Endothelial cell (in vitro differentiated cells): ENCODE data around the gene WWP2. TPM values are rescaled to one million over a fixed set of nuclear protein-coding genes. Genes with fewer than 3 reads are reported as not detected.
"Not testable (repeated sequence)": the region's sequence is repeated elsewhere in the genome, so short reads cannot be mapped to it uniquely, and the experiment has no call there.

Source experiments
- DNase-seq: peaks from one replicate; pipeline ENCODE4 v3.0.0; 2021; ENCODE audit warnings: low spot score
- H3K27ac Mint-ChIP-seq: one replicate; pipeline ENCODE4 v1.8.0; 2021; ENCODE audit warnings: mixed read lengths, inconsistent platforms; ENCODE audit not compliant: unreplicated experiment
- H3K27me3 Mint-ChIP-seq: one replicate; pipeline ENCODE4 v1.8.0; 2021; ENCODE audit warnings: mild to moderate bottlenecking, moderate library complexity, mixed read lengths, inconsistent platforms; ENCODE audit not compliant: unreplicated experiment
- H3K36me3 Mint-ChIP-seq: one replicate; pipeline ENCODE4 v1.8.0; 2021; ENCODE audit warnings: mild to moderate bottlenecking, low read depth, mixed read lengths, inconsistent platforms; ENCODE audit not compliant: unreplicated experiment
- H3K4me1 Mint-ChIP-seq: one replicate; pipeline ENCODE4 v1.8.0; 2021; ENCODE audit warnings: mild to moderate bottlenecking, mixed read lengths, inconsistent platforms; ENCODE audit not compliant: unreplicated experiment
- H3K4me3 Mint-ChIP-seq: one replicate; pipeline ENCODE4 v1.8.0; 2021; ENCODE audit warnings: mild to moderate bottlenecking, mixed read lengths, inconsistent platforms; ENCODE audit not compliant: unreplicated experiment
- H3K9me3 Mint-ChIP-seq: one replicate; pipeline ENCODE4 v1.8.0; 2021; ENCODE audit warnings: mixed read lengths, inconsistent platforms; ENCODE audit not compliant: unreplicated experiment
- total RNA-seq: library from RNA; stranded (reverse); fragmentation: NEBNext Ultra II Directional; extraction: Animal tissue kit (Norgen Biotek cat#: 25700); gene quantifications from one replicate; pipeline ENCODE4 v1.2.1, GENCODE V29; 2021; ENCODE audit not compliant: unreplicated experiment
- TF ChIP-seq, protein P1 (sequence below): fragments of 200-600 bp; sonication (generic); IDR thresholded peaks from one replicate; pipeline ENCODE4 v1.5.0; 2021; ENCODE audit warnings: antibody characterized with exemption; ENCODE audit not compliant: unreplicated experiment

WWP2 gene
- total RNA-seq, 1 donor from 2014 or later: 35.3 TPM

GRCh38 chr16:69942627-69943170, 180.6 kb downstream of the WWP2 start:
- Mint-ChIP-seq H3K4me3 (no peak overlapping the region), H3K4me1 (no peaks in the 10 kb centered on the region)

GRCh38 chr16:69943241-69944036, 181.3 kb downstream of the WWP2 start:
- not testable (repeated sequence) for H3K27me3 Mint-ChIP-seq, DNase-seq, H3K9me3 Mint-ChIP-seq, H3K4me3 Mint-ChIP-seq, H3K27ac Mint-ChIP-seq, H3K4me1 Mint-ChIP-seq, H3K36me3 Mint-ChIP-seq

More at GRCh38 chr16:69942627-69943170, 180.6 kb downstream of the WWP2 start:
- DNase-seq: no peak
- peaks cover 6% of the 10 kb centered on the region for H3K36me3 Mint-ChIP-seq
- no peaks in the 10 kb centered on the region for H3K9me3 Mint-ChIP-seq
- peaks cover 3% of the 10 kb centered on the region for H3K27me3 Mint-ChIP-seq
- TF ChIP-seq, protein P1, sequence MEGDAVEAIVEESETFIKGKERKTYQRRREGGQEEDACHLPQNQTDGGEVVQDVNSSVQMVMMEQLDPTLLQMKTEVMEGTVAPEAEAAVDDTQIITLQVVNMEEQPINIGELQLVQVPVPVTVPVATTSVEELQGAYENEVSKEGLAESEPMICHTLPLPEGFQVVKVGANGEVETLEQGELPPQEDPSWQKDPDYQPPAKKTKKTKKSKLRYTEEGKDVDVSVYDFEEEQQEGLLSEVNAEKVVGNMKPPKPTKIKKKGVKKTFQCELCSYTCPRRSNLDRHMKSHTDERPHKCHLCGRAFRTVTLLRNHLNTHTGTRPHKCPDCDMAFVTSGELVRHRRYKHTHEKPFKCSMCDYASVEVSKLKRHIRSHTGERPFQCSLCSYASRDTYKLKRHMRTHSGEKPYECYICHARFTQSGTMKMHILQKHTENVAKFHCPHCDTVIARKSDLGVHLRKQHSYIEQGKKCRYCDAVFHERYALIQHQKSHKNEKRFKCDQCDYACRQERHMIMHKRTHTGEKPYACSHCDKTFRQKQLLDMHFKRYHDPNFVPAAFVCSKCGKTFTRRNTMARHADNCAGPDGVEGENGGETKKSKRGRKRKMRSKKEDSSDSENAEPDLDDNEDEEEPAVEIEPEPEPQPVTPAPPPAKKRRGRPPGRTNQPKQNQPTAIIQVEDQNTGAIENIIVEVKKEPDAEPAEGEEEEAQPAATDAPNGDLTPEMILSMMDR: no peak
- no peak overlapping the region for H3K27ac Mint-ChIP-seq

- not testable (repeated sequence) for H3K4me1 Mint-ChIP-seq, H3K4me3 Mint-ChIP-seq, H3K36me3 Mint-ChIP-seq, DNase-seq, H3K9me3 Mint-ChIP-seq, H3K27me3 Mint-ChIP-seq, H3K27ac Mint-ChIP-seq
Observed at GRCh38 chr16:69950411-69950810, 188.3 kb downstream of the WWP2 start.

DNA sequence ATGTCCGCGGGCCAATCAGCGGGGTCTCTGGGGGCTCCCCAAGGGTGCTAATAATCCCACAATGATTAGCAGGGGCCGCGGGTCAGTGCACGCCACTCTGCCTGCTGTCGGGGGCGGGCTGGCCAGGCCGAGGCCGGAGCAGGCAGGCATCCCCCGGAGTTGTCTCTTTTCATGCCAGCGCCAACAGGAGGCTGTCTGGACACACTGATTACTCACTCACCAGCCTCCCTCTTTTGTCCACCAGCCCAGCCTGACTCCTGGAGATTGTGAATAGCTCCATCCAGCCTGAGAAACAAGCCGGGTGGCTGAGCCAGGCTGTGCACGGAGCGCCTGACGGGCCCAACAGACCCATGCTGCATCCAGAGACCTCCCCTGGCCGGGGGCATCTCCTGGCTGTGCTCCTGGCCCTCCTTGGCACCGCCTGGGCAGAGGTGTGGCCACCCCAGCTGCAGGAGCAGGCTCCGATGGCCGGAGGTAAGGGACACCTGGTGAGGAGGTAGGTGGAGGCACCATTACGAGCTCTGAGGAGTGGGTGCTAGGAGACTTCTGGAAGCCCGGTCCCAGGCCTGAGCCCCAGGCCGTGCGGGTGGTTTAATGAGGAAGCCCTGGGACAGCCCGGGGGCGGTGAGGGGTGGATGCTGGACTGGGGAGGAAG, 189.0 kb downstream of the WWP2 start, which contains the start of gene CLEC18A:
Gene CLEC18A (plus strand): TSS at position 318 of the 655 bp plus-strand sequence. CDS start 33 bp downstream, at position 351.
- not testable (repeated sequence) for H3K27ac Mint-ChIP-seq, H3K9me3 Mint-ChIP-seq, H3K27me3 Mint-ChIP-seq, H3K4me1 Mint-ChIP-seq, DNase-seq, H3K4me3 Mint-ChIP-seq, H3K36me3 Mint-ChIP-seq

DNA sequence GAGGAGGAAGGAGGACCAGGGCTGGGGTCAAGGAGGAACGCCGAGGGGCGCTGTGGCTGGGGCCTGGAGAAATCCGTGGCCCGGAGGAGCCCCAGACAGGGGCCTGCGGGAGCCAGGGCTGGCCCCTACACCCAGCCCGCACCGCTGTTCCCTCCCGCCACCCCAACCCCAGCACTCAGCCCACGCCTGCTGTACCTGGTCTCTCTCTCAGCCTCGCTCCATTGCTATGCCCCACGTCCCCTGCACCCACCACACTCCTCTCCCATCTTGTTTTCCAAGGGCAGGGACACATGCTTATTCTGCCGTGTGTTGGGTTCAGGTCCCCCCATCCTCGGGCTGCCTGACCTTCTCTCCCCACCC, 189.5 kb downstream of the WWP2 start:
- not testable (repeated sequence) for H3K36me3 Mint-ChIP-seq, H3K27ac Mint-ChIP-seq, H3K9me3 Mint-ChIP-seq, H3K4me3 Mint-ChIP-seq, H3K4me1 Mint-ChIP-seq, DNase-seq, H3K27me3 Mint-ChIP-seq

DNA sequence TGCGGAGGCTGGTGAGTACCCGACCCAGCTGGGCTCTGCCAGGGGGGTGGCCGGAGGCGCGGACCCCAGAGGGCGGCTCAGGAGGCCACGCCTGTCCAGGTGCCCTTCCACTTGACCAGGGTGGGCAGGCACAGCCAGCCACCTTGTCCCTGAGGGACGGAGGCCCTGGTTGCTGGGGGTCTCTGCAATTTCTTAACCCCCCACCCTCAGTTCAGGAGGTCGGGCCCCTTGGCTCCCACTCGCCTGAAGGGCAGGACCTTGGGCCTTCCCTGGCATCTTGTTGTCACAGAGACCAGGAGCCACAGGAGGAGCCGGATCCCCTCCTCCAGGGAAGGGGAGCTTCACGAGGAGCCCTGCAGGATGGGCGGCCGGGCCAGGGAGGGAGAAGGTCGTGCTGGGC, 190.0 kb downstream of the WWP2 start:
- not testable (repeated sequence) for DNase-seq, H3K9me3 Mint-ChIP-seq, H3K4me1 Mint-ChIP-seq, H3K27me3 Mint-ChIP-seq, H3K4me3 Mint-ChIP-seq, H3K36me3 Mint-ChIP-seq, H3K27ac Mint-ChIP-seq

GRCh38 chr16:69952572-69953355, 190.6 kb downstream of the WWP2 start:
- not testable (repeated sequence) for H3K27ac Mint-ChIP-seq, H3K9me3 Mint-ChIP-seq

GRCh38 chr16:69954241-69954640, 192.1 kb downstream of the WWP2 start:
- H3K9me3 Mint-ChIP-seq, H3K4me3 Mint-ChIP-seq, H3K4me1 Mint-ChIP-seq, H3K36me3 Mint-ChIP-seq, H3K27me3 Mint-ChIP-seq, H3K27ac Mint-ChIP-seq, DNase-seq: not testable (repeated sequence)

More at GRCh38 chr16:69952572-69953355, 190.6 kb downstream of the WWP2 start:
- H3K27me3 Mint-ChIP-seq, H3K4me1 Mint-ChIP-seq, DNase-seq, H3K36me3 Mint-ChIP-seq, H3K4me3 Mint-ChIP-seq: not testable (repeated sequence)

DNA sequence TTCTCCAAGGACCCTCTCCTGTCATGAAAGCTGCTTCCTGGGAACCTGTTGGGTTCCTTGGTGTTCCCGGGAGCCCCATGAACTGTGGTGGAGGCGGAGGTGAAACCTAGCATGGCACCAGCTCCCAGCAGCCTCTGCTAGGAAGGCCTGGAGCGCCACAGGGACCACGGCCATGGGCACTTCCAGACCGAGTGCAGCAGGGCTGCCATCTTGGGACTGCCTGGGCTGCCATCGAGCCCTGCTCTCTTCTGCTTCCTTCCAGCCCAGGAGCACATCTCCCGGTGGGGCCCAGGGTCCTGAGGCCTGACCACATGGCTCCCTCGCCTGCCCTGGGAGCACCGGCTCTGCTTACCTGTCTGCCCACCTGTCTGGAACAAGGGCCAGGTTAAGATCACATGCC, 201.2 kb downstream of the WWP2 start:
- H3K27ac Mint-ChIP-seq, H3K36me3 Mint-ChIP-seq, H3K27me3 Mint-ChIP-seq, H3K4me1 Mint-ChIP-seq, H3K4me3 Mint-ChIP-seq, DNase-seq, H3K9me3 Mint-ChIP-seq: not testable (repeated sequence)

DNA sequence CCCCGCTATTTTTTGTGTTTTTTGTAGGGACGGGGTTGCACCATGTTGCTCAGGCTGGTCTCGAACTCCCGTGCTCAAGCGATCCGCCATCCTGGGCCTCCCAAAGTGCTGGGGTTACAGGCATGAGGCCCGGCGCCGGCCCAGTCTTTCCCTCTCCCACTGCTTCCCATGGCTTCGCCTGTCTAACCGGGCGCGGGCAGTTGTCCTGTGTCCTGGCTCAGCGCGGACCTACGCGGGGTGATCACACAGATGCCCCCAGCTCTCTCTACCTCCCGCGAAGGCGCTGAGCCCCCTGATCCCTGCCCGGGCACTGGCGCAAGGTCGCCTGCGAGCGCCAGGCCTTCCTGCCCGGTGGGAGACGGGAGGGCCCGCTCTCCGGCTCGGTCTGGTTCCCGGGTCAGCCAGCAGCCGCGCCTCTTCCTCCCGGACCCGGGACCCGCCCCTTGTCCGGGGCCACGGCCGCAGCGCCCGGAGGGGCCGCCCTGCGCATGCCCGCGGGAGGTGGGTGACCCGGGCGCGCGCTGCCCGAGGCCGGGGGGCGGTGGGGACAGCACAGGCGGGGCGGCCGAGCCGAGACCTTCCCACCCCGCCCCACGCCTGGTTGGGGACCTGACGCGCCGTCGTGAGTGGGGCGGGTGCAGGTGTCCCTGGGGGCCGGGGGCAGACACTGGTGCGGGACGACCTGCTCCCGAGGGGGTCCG, 203.0 kb downstream of the WWP2 start:
- not testable (repeated sequence) for H3K27me3 Mint-ChIP-seq, H3K27ac Mint-ChIP-seq, H3K9me3 Mint-ChIP-seq, H3K4me3 Mint-ChIP-seq, H3K4me1 Mint-ChIP-seq, H3K36me3 Mint-ChIP-seq
- peak; percentile 29 for DNase-seq
